Mesothelial cell of epicardium (in vitro differentiated cells): Measurements from ENCODE around the gene FOXR1. TPM values are rescaled to one million over a fixed set of nuclear protein-coding genes. Genes with fewer than 3 reads are reported as not detected.

Experiments
- DNase-seq, 2 experiments: peaks; one replicate each; pipeline ENCODE4 v3.0.0; 2021; ENCODE audit warnings: low spot score in 2 of 2; ENCODE audit not compliant: unreplicated experiment in 2 of 2
- H3K27ac Mint-ChIP-seq: 2 replicates; pipeline ENCODE4 v1.8.0; 2021; ENCODE audit warnings: mixed read lengths
- H3K27me3 Mint-ChIP-seq: 2 replicates; pipeline ENCODE4 v1.8.0; 2021; ENCODE audit warnings: low read depth, mixed read lengths
- H3K36me3 Mint-ChIP-seq: 2 replicates; pipeline ENCODE4 v1.8.0; 2021; ENCODE audit warnings: mixed read lengths
- H3K4me1 Mint-ChIP-seq: 2 replicates; pipeline ENCODE4 v1.8.0; 2021; ENCODE audit warnings: mixed read lengths
- H3K4me3 Mint-ChIP-seq: 2 replicates; pipeline ENCODE4 v1.8.0; 2021; ENCODE audit warnings: mild to moderate bottlenecking, moderate library complexity, mixed read lengths
- H3K9me3 Mint-ChIP-seq: 2 replicates; pipeline ENCODE4 v1.8.0; 2021; ENCODE audit warnings: mixed read lengths
- microRNA-seq: library from miRNA; unstranded; fragments of <30 nt; microRNA quantifications from one replicate; pipeline ENCODE4 v1.2.0, GENCODE V29; 2021; ENCODE audit warnings: inconsistent platforms, mixed read lengths
- total RNA-seq: library from RNA; stranded (reverse); gene quantifications from 3 replicates; pipeline ENCODE4 v1.2.1, GENCODE V29; 2021
- TF ChIP-seq, protein P1 (sequence below): fragments of 200-600 bp; sonication (generic); IDR thresholded peaks from one replicate; pipeline ENCODE4 v1.5.0; 2021; ENCODE audit warnings: antibody characterized with exemption; ENCODE audit not compliant: unreplicated experiment

Gene FOXR1
- total RNA-seq, 1 donor from 2014 or later: not detected

DNA sequence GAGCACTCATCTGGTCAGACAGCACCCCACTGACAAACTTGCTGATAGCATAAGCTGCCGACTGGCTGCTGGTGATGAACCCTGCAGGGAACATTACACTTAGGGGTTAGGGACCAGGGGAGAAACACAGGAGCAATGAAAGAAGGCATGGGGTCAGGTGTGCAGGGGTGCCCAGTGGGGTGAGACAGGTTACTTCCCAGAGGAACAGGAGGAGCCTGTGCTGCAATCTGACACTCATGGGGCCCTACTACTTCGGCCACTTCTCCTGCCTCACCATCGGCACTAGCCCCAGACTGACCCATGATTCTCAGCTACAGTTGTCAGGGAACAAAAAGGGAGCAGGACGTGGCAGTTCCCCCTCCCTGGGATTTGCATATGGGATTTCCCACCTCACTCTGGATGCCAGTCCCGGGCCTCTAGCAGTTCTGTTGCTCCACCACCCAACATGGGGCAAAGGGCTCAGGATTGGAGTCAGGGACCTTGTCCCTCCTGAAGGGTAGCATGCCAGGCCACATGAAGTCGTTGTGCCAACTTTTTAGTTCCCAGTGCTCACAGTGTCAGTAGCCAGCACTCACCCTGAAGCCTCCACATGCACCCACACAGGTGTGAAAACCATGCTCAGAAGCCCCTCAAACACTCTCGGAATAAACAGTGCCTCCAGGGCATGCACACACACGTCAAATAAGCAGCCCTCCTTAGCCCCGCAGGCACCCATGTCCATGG, 56.9 kb downstream of the FOXR1 start:
- Mint-ChIP-seq H3K4me1 (peaks cover 15% of the 10 kb centered on the region), H3K27ac (no peak overlapping the region)

GRCh38 chr11:119029069-119029339, 57.4 kb downstream of the FOXR1 start:
- Mint-ChIP-seq H3K27ac (peak overlapping the region; percentile 15), H3K27me3 (no peaks in the 10 kb centered on the region)
- TF ChIP-seq, protein P1, sequence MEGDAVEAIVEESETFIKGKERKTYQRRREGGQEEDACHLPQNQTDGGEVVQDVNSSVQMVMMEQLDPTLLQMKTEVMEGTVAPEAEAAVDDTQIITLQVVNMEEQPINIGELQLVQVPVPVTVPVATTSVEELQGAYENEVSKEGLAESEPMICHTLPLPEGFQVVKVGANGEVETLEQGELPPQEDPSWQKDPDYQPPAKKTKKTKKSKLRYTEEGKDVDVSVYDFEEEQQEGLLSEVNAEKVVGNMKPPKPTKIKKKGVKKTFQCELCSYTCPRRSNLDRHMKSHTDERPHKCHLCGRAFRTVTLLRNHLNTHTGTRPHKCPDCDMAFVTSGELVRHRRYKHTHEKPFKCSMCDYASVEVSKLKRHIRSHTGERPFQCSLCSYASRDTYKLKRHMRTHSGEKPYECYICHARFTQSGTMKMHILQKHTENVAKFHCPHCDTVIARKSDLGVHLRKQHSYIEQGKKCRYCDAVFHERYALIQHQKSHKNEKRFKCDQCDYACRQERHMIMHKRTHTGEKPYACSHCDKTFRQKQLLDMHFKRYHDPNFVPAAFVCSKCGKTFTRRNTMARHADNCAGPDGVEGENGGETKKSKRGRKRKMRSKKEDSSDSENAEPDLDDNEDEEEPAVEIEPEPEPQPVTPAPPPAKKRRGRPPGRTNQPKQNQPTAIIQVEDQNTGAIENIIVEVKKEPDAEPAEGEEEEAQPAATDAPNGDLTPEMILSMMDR: no peak

More for the DNA sequence above, 56.9 kb downstream of the FOXR1 start:
- H3K9me3 Mint-ChIP-seq: no peaks in the 10 kb centered on the region
- H3K36me3 Mint-ChIP-seq: peaks cover 15% of the 10 kb centered on the region
- DNase-seq: no peak
- no peaks in the 10 kb centered on the region for H3K27me3 Mint-ChIP-seq
- TF ChIP-seq, protein P1: no peak
- no peak overlapping the region for H3K4me3 Mint-ChIP-seq

DNA sequence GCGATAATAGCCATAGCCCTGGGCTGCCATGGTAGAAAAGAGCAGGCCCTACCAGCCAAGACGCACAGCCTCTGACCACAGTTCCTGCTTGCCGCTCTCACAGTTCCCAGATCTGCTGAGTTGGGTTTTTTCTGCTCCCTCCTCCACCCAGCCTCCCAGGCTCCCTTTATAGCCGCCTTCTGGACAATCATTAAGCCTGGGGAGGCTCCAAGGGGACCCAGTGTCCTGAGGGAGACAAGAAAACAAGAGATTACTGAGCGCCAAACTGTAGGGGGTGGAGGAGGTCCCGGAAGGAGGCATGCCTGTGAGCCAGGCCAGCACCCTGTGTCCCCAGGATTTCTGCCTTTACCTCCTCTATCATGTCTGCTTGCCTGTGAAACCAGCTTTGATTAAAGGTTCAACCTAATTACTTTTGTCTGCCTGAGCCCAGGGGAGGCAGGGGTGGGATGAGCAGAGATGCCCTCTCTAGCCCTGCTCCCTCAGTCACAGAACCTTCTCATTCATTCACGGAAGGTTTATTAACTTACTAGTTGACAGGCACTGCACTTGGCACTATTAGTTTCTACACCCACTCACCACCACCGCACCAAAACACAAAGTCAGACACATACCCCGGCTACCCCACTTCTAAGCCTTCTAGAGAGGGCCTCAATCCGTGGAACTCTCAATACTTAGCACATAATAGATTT, 57.9 kb downstream of the FOXR1 start:
- H3K4me1 Mint-ChIP-seq: peaks cover 14% of the 10 kb centered on the region
- DNase-seq: no peak
- no peaks in the 10 kb centered on the region for H3K9me3 Mint-ChIP-seq
- H3K4me3 Mint-ChIP-seq: peak overlapping the region; percentile 68
- TF ChIP-seq, protein P1: no peak
- peak overlapping the region; percentile 15 for H3K27ac Mint-ChIP-seq
- no peaks in the 10 kb centered on the region for H3K27me3 Mint-ChIP-seq
- H3K36me3 Mint-ChIP-seq: peaks cover 14% of the 10 kb centered on the region

More at GRCh38 chr11:119029069-119029339, 57.4 kb downstream of the FOXR1 start:
- DNase-seq: no peak
- Mint-ChIP-seq H3K4me3 (peak overlapping the region; percentile 68), H3K36me3 (peaks cover 14% of the 10 kb centered on the region), H3K4me1 (peaks cover 14% of the 10 kb centered on the region), H3K9me3 (no peaks in the 10 kb centered on the region)

GRCh38 chr11:119030029-119030328, 58.4 kb downstream of the FOXR1 start:
- peaks cover 14% of the 10 kb centered on the region for H3K4me1 Mint-ChIP-seq
- H3K36me3 Mint-ChIP-seq: peaks cover 10% of the 10 kb centered on the region
- H3K27me3 Mint-ChIP-seq: no peaks in the 10 kb centered on the region
- DNase-seq: no peak
- H3K9me3 Mint-ChIP-seq: no peaks in the 10 kb centered on the region
- H3K27ac Mint-ChIP-seq: peak overlapping the region; percentile 15
- TF ChIP-seq, protein P1: no peak
- peak overlapping the region; percentile 68 for H3K4me3 Mint-ChIP-seq

DNA sequence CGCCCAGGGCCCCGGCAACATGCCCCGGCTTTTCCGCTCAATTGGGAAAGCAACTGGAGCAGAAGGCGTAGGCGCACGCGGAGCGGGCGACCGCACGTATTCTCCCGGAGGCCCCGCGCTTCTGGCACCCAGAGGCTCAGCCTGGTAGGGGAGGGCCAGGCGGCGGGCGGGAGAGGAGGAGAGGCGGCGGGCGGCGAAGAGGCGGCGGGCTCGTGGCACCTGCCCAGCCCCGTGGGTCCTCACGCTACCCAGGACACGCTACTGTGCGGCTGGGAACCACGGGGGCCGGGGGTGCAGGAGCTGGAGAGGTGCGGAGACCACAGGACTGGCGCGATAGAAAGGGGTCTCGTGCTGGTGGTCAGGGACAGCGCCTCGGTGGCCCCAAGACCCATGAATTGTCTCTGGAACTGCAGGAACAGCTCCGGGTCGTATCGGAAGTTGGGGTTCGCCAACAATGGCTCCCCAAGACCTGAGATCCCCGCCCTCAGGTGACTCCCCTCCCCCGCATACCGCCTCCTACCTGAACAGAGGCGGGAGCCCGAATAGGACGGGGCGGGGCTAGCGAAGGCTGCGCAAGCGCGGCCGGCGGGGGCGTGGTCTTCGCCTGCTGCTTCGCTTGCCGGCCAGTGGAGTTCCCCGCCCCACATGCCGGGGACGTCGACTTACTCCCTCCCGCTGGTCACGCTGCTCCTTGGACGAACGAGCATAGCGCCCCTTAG, 58.9 kb downstream of the FOXR1 start, which contains the start of gene SLC37A4:
Gene SLC37A4, minus strand, starts transcription at position 549 of the 719 bp plus-strand sequence.
- Mint-ChIP-seq H3K27ac (peak within 1 kb of the TSS; percentile 25), H3K27me3 (no peaks in the 10 kb centered on the region), H3K36me3 (peaks cover 5% of the 10 kb centered on the region), H3K4me1 (peaks cover 14% of the 10 kb centered on the region), H3K9me3 (no peaks in the 10 kb centered on the region), H3K4me3 (peak within 1 kb of the TSS; percentile 68)
- DNase-seq: peak; percentile 95 to 98
- TF ChIP-seq, protein P1: peak; percentile 75

Small RNA genes lying within 50 kb of the gene (microRNA-seq; reads per million reads assigned to microRNA genes)
- gene MIR3656: not detected

Other genes starting within 250 kb of the FOXR1 start
- 189 to 194 TPM (median 191 TPM) in 3 replicates for gene DDX6, start 180.6 kb upstream of the FOXR1 start, total RNA-seq
- not detected in 3 replicates for gene CXCR5, start 87.9 kb upstream of the FOXR1 start, total RNA-seq
- gene BCL9L, start 45.8 kb upstream of the FOXR1 start, total RNA-seq: 88.6 to 92.4 TPM (median 91.7 TPM) in 3 replicates
- 2.2 to 3.0 TPM (median 2.7 TPM) in 3 replicates for gene UPK2, start 15.5 kb upstream of the FOXR1 start, total RNA-seq
- gene CENATAC, start 26.4 kb downstream of the FOXR1 start, total RNA-seq: 65.7 to 69.1 TPM (median 66.3 TPM) in 3 replicates
- gene RPS25, start 46.6 kb downstream of the FOXR1 start, total RNA-seq: 1,201 to 1,234 TPM (median 1,218 TPM) in 3 replicates
- gene TRAPPC4, start 47.0 kb downstream of the FOXR1 start, total RNA-seq: 53.9 to 56.5 TPM (median 54.5 TPM) in 3 replicates
- 29.6 to 35.3 TPM (median 33.2 TPM) in 3 replicates for gene SLC37A4, start 59.1 kb downstream of the FOXR1 start, total RNA-seq
- gene HYOU1, start 85.4 kb downstream of the FOXR1 start, total RNA-seq: 131 to 142 TPM (median 133 TPM) in 3 replicates
- 32.5 to 35.2 TPM (median 32.6 TPM) in 3 replicates for gene VPS11, start 96.1 kb downstream of the FOXR1 start, total RNA-seq
- 28.0 to 29.1 TPM (median 28.1 TPM) in 3 replicates for gene HMBS, start 113.1 kb downstream of the FOXR1 start, total RNA-seq
- gene DPAGT1, start 130.1 kb downstream of the FOXR1 start, total RNA-seq: 38.2 to 47.7 TPM (median 44.9 TPM) in 3 replicates
- gene C2CD2L, start 135.6 kb downstream of the FOXR1 start, total RNA-seq: 8.7 to 10.5 TPM (median 10.0 TPM) in 3 replicates
- gene HINFP, start 149.8 kb downstream of the FOXR1 start, total RNA-seq: 32.8 to 36.7 TPM (median 34.4 TPM) in 3 replicates
- gene ABCG4, start 177.3 kb downstream of the FOXR1 start, total RNA-seq: 1.9 to 2.6 TPM (median 2.0 TPM) in 3 replicates
- gene NLRX1, start 197.0 kb downstream of the FOXR1 start, total RNA-seq: 21.2 to 21.9 TPM (median 21.8 TPM) in 3 replicates
- 0.42 to 0.67 TPM (median 0.66 TPM) in 3 replicates for gene NHERF4, start 213.7 kb downstream of the FOXR1 start, total RNA-seq
- gene CBL, start 234.6 kb downstream of the FOXR1 start, total RNA-seq: 27.5 to 28.0 TPM (median 27.6 TPM) in 3 replicates